Measurements from ENCODE around the gene ARHGEF3.
"Not testable (repeated sequence)": the region's sequence is repeated elsewhere in the genome, so short reads cannot be mapped to it uniquely, and the experiment has no call there.

ARHGEF3 gene

GRCh38 chr3:56758539-56758981, 43.2 kb downstream of the ARHGEF3 start:
- H3K79me2 ChIP-seq (ENCODE audit: low read length), result 0 out of 2 replicates have a peak, but pooled peaks cover 2% of the 10 kb centered on the region
- H3K4me1 ChIP-seq (ENCODE audit: low read length), result peaks cover 71% of the 10 kb centered on the region
- H3K27me3 ChIP-seq (ENCODE audit: low read depth, low read length), result no peaks in the 10 kb centered on the region
- no peaks in the 10 kb centered on the region for H4K20me1 ChIP-seq (ENCODE audit: insufficient read depth, low read length)
- peak overlapping the region; percentile 85 for H3K27ac ChIP-seq (ENCODE audit: low read length)
- H3K4me3 ChIP-seq (ENCODE audit: low read length), result peak overlapping the region; percentile 59
- TF ChIP-seq, protein P1, sequence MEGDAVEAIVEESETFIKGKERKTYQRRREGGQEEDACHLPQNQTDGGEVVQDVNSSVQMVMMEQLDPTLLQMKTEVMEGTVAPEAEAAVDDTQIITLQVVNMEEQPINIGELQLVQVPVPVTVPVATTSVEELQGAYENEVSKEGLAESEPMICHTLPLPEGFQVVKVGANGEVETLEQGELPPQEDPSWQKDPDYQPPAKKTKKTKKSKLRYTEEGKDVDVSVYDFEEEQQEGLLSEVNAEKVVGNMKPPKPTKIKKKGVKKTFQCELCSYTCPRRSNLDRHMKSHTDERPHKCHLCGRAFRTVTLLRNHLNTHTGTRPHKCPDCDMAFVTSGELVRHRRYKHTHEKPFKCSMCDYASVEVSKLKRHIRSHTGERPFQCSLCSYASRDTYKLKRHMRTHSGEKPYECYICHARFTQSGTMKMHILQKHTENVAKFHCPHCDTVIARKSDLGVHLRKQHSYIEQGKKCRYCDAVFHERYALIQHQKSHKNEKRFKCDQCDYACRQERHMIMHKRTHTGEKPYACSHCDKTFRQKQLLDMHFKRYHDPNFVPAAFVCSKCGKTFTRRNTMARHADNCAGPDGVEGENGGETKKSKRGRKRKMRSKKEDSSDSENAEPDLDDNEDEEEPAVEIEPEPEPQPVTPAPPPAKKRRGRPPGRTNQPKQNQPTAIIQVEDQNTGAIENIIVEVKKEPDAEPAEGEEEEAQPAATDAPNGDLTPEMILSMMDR (IDR thresholded peaks at IDR 0.05; ENCODE audit: low read depth, low read length), result no peak
- TF ChIP-seq EZH2phosphoT487 (IDR thresholded peaks at IDR 0.05; ENCODE audit: low read depth), result no peak
- H3K4me2 ChIP-seq (ENCODE audit: low read length), result peak overlapping the region; percentile 78
- no peaks in the 10 kb centered on the region for H3K36me3 ChIP-seq (replicated peaks; ENCODE audit: low read depth, low read length)
- H3K9me3 ChIP-seq (ENCODE audit: insufficient read depth, low read length), result no peaks in the 10 kb centered on the region
- H3K9ac ChIP-seq (ENCODE audit: low read length), result peak overlapping the region; percentile 22
- H2AFZ ChIP-seq (ENCODE audit: low read depth, low read length), result no peak overlapping the region

GRCh38 chr3:56758042-56758441, 43.7 kb downstream of the ARHGEF3 start:
- not testable (repeated sequence) for H3K9ac ChIP-seq (ENCODE audit: low read length); H3K36me3 ChIP-seq (replicated peaks; ENCODE audit: low read depth, low read length); H3K4me3 ChIP-seq (ENCODE audit: low read length); H3K79me2 ChIP-seq (ENCODE audit: low read length); H3K9me3 ChIP-seq (ENCODE audit: insufficient read depth, low read length); H4K20me1 ChIP-seq (ENCODE audit: insufficient read depth, low read length); H3K27me3 ChIP-seq (ENCODE audit: low read depth, low read length); H2AFZ ChIP-seq (ENCODE audit: low read depth, low read length)
- Histone ChIP-seq H3K4me2 (ENCODE audit: low read length) (peak overlapping the region; percentile 78; the same call in 1 of the 2 replicates), H3K27ac (ENCODE audit: low read length) (peak overlapping the region; percentile 85), H3K4me1 (ENCODE audit: low read length) (peaks cover 75% of the 10 kb centered on the region)

DNA sequence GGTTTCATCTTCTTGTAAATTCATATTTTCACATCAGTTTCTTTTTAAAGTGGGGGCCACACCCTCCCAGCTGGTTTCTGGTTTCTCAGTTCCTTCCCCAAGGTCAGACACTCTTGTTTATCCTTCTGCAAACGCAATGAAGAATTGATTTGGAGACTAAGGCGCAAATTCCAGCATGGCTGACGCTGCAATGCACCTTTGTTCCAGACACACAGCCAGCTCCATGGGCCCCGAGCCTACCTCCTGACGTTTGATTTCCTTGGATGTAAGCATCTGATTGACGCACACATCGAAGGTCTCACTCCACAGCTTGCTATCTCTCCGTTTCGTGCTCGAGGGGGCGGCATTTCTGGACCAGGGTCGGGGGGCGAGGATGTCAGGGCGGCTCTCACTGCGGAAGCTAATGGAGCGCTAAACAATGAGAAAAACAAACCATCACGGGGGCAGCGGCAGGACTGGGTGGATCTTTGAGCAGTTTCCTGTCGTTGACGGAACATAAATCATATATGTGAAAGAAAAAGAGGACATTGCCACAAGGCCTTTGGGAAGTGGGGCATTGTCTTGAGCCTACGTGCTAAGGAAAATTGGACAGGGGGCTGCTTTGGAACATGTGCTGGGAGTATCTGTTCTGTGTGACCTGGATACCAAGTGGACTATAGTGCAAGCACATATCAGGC, 46.9 kb downstream of the ARHGEF3 start:
- peak overlapping the region; percentile 52 for H2AFZ ChIP-seq (ENCODE audit: low read depth, low read length)
- no peaks in the 10 kb centered on the region for H4K20me1 ChIP-seq (ENCODE audit: insufficient read depth, low read length)
- peak overlapping the region; percentile 98 for H3K4me2 ChIP-seq (ENCODE audit: low read length)
- H3K9ac ChIP-seq (ENCODE audit: low read length), result peak overlapping the region; percentile 67
- H3K27me3 ChIP-seq (ENCODE audit: low read depth, low read length), result no peaks in the 10 kb centered on the region
- TF ChIP-seq, protein P1 (IDR thresholded peaks at IDR 0.05; ENCODE audit: low read depth, low read length), result peak; percentile 33
- TF ChIP-seq EZH2phosphoT487 (IDR thresholded peaks at IDR 0.05; ENCODE audit: low read depth), result no peak
- peaks cover 12% of the 10 kb centered on the region for H3K36me3 ChIP-seq (replicated peaks; ENCODE audit: low read depth, low read length)
- H3K27ac ChIP-seq (ENCODE audit: low read length), result peak overlapping the region; percentile 92
- peaks cover 77% of the 10 kb centered on the region for H3K4me1 ChIP-seq (ENCODE audit: low read length)
- peak overlapping the region; percentile 79 for H3K4me3 ChIP-seq (ENCODE audit: low read length)
- H3K79me2 ChIP-seq (ENCODE audit: low read length), result 0 out of 2 replicates have a peak, but pooled peaks cover 2% of the 10 kb centered on the region
- peaks cover 6% of the 10 kb centered on the region; the same call in 1 of the 2 replicates for H3K9me3 ChIP-seq (ENCODE audit: insufficient read depth, low read length)

DNA sequence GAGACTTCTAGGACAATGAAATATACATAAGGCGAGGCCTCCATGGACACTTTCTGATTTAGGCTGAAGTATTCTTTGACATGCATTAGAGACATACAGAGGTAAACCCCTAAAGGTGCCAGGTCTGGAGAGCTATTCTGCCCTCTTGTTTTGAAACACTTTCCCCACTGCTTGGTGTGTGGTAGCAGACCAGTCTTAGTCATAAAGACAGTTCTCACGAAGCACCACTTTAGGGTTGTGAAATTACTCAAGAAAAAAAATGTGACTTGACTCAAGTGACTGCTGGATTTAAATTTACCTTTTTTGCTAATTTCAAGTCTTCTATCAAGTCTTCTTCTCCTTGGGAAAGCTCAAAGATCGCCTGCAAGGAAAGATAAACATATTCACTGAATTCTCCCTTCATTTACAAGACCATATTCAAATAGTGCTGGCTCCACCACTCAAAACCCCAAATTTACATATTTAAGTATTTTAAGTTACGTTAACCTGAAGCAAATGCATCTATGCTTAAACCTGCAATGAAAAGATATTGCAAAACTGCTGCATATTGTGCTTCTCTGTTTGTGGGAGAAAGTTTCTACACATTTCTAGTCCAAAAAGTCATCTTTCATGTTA, 48.4 kb downstream of the ARHGEF3 start:
- H3K27ac ChIP-seq (ENCODE audit: low read length), result peak overlapping the region; percentile 92
- H3K4me3 ChIP-seq (ENCODE audit: low read length), result peak overlapping the region; percentile 79

More for the DNA sequence above, 48.4 kb downstream of the ARHGEF3 start:
- Histone ChIP-seq H3K4me1 (ENCODE audit: low read length) (peaks cover 68% of the 10 kb centered on the region), H3K4me2 (ENCODE audit: low read length) (peak overlapping the region; percentile 98), H4K20me1 (ENCODE audit: insufficient read depth, low read length) (no peaks in the 10 kb centered on the region), H3K9ac (ENCODE audit: low read length) (peak overlapping the region; percentile 67), H3K9me3 (ENCODE audit: insufficient read depth, low read length) (peaks cover 9% of the 10 kb centered on the region; the same call in 1 of the 2 replicates), H3K27me3 (ENCODE audit: low read depth, low read length) (no peaks in the 10 kb centered on the region), H2AFZ (ENCODE audit: low read depth, low read length) (no peak overlapping the region), H3K36me3 (replicated peaks; ENCODE audit: low read depth, low read length) (peaks cover 26% of the 10 kb centered on the region), H3K79me2 (ENCODE audit: low read length) (0 out of 2 replicates have a peak, but pooled peaks cover 2% of the 10 kb centered on the region)
- TF ChIP-seq, protein P1 (IDR thresholded peaks at IDR 0.05; ENCODE audit: low read depth, low read length), result peak; percentile 30
- no peak for TF ChIP-seq EZH2phosphoT487 (IDR thresholded peaks at IDR 0.05; ENCODE audit: low read depth)

All from OCI-LY3 (cell line).